Loucy (cell line): ENCODE data around the gene MCTP2.

Experiments used
- EZH2phosphoT487 ChIP-seq: fragments of 200-600 bp; IDR thresholded peaks from 2 replicates; pipeline ENCODE4 v1.6.1; 2018; ENCODE audit warnings: antibody characterized with exemption, mild to moderate bottlenecking, moderate library complexity, borderline replicate concordance
- TF ChIP-seq, protein P1 (sequence below): fragments of 200-600 bp; sonication (generic); conservative IDR thresholded peaks from 2 replicates; pipeline ENCODE4 v1.5.1; 2014; ENCODE audit warnings: mild to moderate bottlenecking, antibody characterized with exemption, low read length

DNA sequence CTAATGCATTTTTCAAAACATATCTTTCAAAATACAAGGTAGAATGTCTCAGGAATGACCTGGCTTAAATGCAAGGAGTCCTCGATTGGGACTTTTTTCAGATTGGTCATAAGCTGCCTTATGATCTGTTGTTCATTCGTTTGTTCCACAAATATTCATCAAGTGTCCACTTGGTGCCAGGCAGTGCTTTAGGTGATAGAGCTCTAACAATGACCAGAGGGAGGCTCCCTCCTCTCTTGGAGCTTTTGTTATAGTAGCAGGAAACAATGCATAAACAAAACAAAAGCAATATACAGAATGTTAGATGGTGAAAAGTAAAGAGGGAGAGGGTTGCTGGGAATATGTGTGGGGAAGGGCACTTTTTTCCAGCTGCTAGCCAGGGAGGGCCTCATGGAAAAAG is 156.1 kb downstream of the MCTP2 start:
- TF ChIP-seq, protein P1, sequence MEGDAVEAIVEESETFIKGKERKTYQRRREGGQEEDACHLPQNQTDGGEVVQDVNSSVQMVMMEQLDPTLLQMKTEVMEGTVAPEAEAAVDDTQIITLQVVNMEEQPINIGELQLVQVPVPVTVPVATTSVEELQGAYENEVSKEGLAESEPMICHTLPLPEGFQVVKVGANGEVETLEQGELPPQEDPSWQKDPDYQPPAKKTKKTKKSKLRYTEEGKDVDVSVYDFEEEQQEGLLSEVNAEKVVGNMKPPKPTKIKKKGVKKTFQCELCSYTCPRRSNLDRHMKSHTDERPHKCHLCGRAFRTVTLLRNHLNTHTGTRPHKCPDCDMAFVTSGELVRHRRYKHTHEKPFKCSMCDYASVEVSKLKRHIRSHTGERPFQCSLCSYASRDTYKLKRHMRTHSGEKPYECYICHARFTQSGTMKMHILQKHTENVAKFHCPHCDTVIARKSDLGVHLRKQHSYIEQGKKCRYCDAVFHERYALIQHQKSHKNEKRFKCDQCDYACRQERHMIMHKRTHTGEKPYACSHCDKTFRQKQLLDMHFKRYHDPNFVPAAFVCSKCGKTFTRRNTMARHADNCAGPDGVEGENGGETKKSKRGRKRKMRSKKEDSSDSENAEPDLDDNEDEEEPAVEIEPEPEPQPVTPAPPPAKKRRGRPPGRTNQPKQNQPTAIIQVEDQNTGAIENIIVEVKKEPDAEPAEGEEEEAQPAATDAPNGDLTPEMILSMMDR: no peak; the same call in 1 of the 2 replicates
- no peak for TF ChIP-seq EZH2phosphoT487
